Measurements from ENCODE around the gene PPP1R13L. TPM values are rescaled to one million over a fixed set of nuclear protein-coding genes. Genes with fewer than 3 reads are reported as not detected.
"Not testable (repeated sequence)": the region's sequence is repeated elsewhere in the genome, so short reads cannot be mapped to it uniquely, and the experiment has no call there.

PPP1R13L gene
- total RNA-seq, 4 donors from 2014 or later, result 195 to 597 (median 280) TPM

GRCh38 chr19:45413497-45413896 lies 8.6 kb upstream of the PPP1R13L start:
- 91% methylated on average over 6 of the region's 6 CpGs for WGBS
- Histone ChIP-seq H3K36me3 (peaks cover 78% of the 10 kb centered on the region), H3K4me3 (no peak overlapping the region), H3K27ac (no peak overlapping the region), H3K9me3 (no peaks in the 10 kb centered on the region), H3K4me1 (peaks cover 8% of the 10 kb centered on the region), H3K27me3 (no peaks in the 10 kb centered on the region)
- no peak for DNase-seq (ENCODE audit: low spot score in 2 of 2)
- TF ChIP-seq CTCF (IDR thresholded peaks at IDR 0.05), result no peak
- TF ChIP-seq POLR2A (IDR thresholded peaks at IDR 0.05), result no peak
- no peak for TF ChIP-seq EP300 (IDR thresholded peaks at IDR 0.05)
- TF ChIP-seq POLR2AphosphoS5 (IDR thresholded peaks at IDR 0.05), result no peak

DNA sequence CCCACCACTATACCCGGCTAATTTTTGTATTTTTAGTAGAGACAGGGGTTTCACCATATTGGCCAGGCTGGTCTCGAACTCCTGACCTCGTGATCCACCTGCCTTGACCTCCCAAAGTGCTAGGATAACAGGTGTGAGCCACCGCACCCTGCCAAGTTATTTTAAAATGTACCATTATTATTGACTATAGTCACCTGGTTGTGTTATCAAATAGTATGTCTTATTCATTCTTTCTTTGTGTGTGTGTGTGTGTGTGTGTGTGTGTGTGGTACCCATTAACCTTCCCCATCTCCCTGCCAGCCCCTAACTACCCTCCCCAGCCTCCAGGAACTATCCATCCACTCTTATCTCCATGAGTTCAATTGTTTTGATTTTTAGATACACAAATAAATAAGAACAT lies 5.5 kb upstream of the PPP1R13L start:
- DNase-seq (ENCODE audit: low spot score in 2 of 2); H3K9me3 ChIP-seq; H3K27ac ChIP-seq; H3K4me3 ChIP-seq; H3K27me3 ChIP-seq: not testable (repeated sequence)
- Histone ChIP-seq H3K4me1 (peaks cover 23% of the 10 kb centered on the region), H3K36me3 (peaks cover 50% of the 10 kb centered on the region)
- 95% methylated on average over 4 of the region's 4 CpGs for WGBS

DNA sequence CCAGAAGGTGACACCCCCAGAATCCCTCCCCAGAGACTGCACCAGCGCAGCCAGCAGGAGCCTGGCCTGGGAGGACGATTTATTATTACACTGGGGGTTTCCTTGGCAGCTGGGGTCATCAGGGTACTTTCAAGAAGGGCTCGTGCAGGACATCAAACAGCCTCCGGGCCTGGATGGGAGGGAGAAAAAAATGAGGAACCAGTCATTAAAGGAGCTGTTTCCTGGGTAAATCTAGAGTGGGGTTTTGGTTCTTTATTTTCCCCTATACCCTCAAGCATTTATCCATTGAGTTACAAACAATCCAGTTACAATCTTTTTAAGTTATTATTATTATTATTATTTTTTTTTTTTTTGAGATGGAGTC lies 4.7 kb upstream of the PPP1R13L start:
- peaks cover 29% of the 10 kb centered on the region for H3K4me1 ChIP-seq
- peaks cover 45% of the 10 kb centered on the region for H3K36me3 ChIP-seq
- no peaks in the 10 kb centered on the region for H3K27me3 ChIP-seq
- TF ChIP-seq CTCF (IDR thresholded peaks at IDR 0.05), result no peak
- TF ChIP-seq POLR2AphosphoS5 (IDR thresholded peaks at IDR 0.05), result no peak
- DNase-seq (ENCODE audit: low spot score in 2 of 2), result no peak
- WGBS, result 51% methylated on average over 4 of the region's 4 CpGs
- no peak overlapping the region for H3K4me3 ChIP-seq
- no peaks in the 10 kb centered on the region for H3K9me3 ChIP-seq
- H3K27ac ChIP-seq, result no peak overlapping the region

GRCh38 chr19:45408830-45409556 lies 4.1 kb upstream of the PPP1R13L start:
- WGBS, result 65% methylated on average over 15 of the region's 15 CpGs
- peaks cover 39% of the 10 kb centered on the region for H3K36me3 ChIP-seq
- no peaks in the 10 kb centered on the region for H3K9me3 ChIP-seq
- peaks cover 32% of the 10 kb centered on the region for H3K4me1 ChIP-seq
- no peak for DNase-seq (ENCODE audit: low spot score in 2 of 2)
- TF ChIP-seq CTCF (IDR thresholded peaks at IDR 0.05) (no peak), EP300 (IDR thresholded peaks at IDR 0.05) (no peak), POLR2AphosphoS5 (IDR thresholded peaks at IDR 0.05) (no peak), POLR2A (IDR thresholded peaks at IDR 0.05) (no peak)
- H3K27ac ChIP-seq, result no peak overlapping the region
- H3K27me3 ChIP-seq, result no peaks in the 10 kb centered on the region
- no peak overlapping the region for H3K4me3 ChIP-seq

- Histone ChIP-seq H3K27me3 (no peaks in the 10 kb centered on the region), H3K9me3 (no peaks in the 10 kb centered on the region), H3K27ac (no peak overlapping the region), H3K4me3 (no peak overlapping the region), H3K36me3 (peaks cover 30% of the 10 kb centered on the region), H3K4me1 (peaks cover 41% of the 10 kb centered on the region)
- no peak for DNase-seq (ENCODE audit: low spot score in 2 of 2)
- TF ChIP-seq POLR2A (IDR thresholded peaks at IDR 0.05), result no peak
- no peak for TF ChIP-seq EP300 (IDR thresholded peaks at IDR 0.05)
- TF ChIP-seq CTCF (IDR thresholded peaks at IDR 0.05), result no peak
- no peak for TF ChIP-seq POLR2AphosphoS5 (IDR thresholded peaks at IDR 0.05)
- WGBS, result 79% methylated on average over 7 of the region's 8 CpGs
These were observed 3.3 kb upstream of the PPP1R13L start for GRCh38 chr19:45408121-45408520.

DNA sequence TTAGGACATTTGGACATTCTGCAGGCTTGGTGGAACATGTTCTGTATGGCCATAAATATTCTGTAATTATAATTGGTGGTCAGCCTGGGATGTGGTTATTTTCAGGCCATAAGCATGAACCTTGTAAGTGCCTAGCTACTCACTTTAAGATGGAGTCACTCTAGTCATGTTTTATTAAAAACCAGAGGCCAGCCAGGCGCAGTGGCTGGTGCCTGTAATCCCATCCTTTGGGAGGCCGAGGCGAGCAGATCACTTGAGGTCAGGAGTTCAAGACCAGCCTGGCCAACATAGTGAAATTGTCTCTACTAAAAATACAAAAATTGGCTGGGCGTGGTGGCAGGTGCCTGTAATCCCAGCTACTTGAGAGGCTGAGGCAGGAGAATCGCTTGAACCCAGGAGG lies 2.7 kb upstream of the PPP1R13L start:
- Histone ChIP-seq H3K4me1 (peaks cover 46% of the 10 kb centered on the region), H3K36me3 (peaks cover 25% of the 10 kb centered on the region)
- not testable (repeated sequence) for H3K9me3 ChIP-seq; DNase-seq (ENCODE audit: low spot score in 2 of 2); H3K4me3 ChIP-seq; H3K27ac ChIP-seq; H3K27me3 ChIP-seq
- 69% methylated on average over 5 of the region's 5 CpGs for WGBS

Measured in suprapubic skin (tissue), 4 donors.